HepG2 (cell line): Measurements from ENCODE around the gene MCC. TPM values are rescaled to one million over a fixed set of nuclear protein-coding genes. Genes with fewer than 3 reads are reported as not detected.

Source experiments
- ATAC-seq: fragments of 200-7000 bp; cut with Tn5 transposase; 3 replicates; pipeline ENCODE4 v1.9.1; 2020; ENCODE audit warnings: mild to moderate bottlenecking, moderate library complexity
- BruUV-seq: library from RNA; stranded (reverse); fragments of 400-500 nt; replicated peaks from 2 replicates; lab custom pipeline; 2021; lab: Mats Ljungman, UMichigan
- CTCF ChIA-PET: fragments of 300-600 bp; formaldehyde crosslinking; extraction: SDS; loops from one replicate; lab custom pipeline; 2021; ENCODE audit warnings: low total read pairs, inconsistent platforms, low intra/inter-chr PET ratio; lab: Yijun Ruan, JAX
- POLR2A ChIA-PET: fragments of 350-600 bp; sonication (Branson Sonifier 250); formaldehyde crosslinking; loops from one replicate; lab custom pipeline; 2020; ENCODE audit warnings: antibody characterized with exemption, inconsistent platforms; lab: Yijun Ruan, JAX
- DNase-seq: peaks from one replicate; pipeline ENCODE4 v3.0.0-alpha.2; 2015; ENCODE audit warnings: low spot score
- FAIRE-seq: peaks from 3 replicates; lab custom pipeline; 2011; peaks lifted over from hg19 to GRCh38; lab: Jason Lieb, UNC
- H2AFZ ChIP-seq: one replicate; pipeline ENCODE4 v1.6.1; 2011; ENCODE audit warnings: low read length, inconsistent platforms
- H3K27ac ChIP-seq: fragments of 300-600 bp; 3 replicates; pipeline ENCODE4 v1.8.0; 2011; ENCODE audit warnings: mixed run types, mild to moderate bottlenecking, mixed read lengths, low read length, inconsistent platforms; ENCODE audit not compliant: insufficient read depth; ENCODE audit errors: extremely low read length
- H3K27me3 ChIP-seq, 2 experiments: fragments of 200-600 bp in 1 of 2; 2 replicates in 1 of 2; 3 replicates in 1 of 2; pipeline versions ENCODE4 v1.6.0 to v1.8.0; 2011; ENCODE audit warnings: low read length in 2 of 2, mild to moderate bottlenecking in 2 of 2, moderate library complexity in 2 of 2, inconsistent platforms in 1 of 2; ENCODE audit not compliant: insufficient read depth in 2 of 2, control insufficient read depth in 1 of 2
- H3K36me3 ChIP-seq, 2 experiments: fragments of 200-600 bp in 1 of 2; replicated peaks in 1 of 2; 2 replicates in 1 of 2; 3 replicates in 1 of 2; pipeline versions ENCODE4 v1.5.1 to v1.8.0; 2011; ENCODE audit warnings: low read length in 2 of 2, inconsistent platforms in 1 of 2; ENCODE audit not compliant: insufficient read depth in 2 of 2, control insufficient read depth in 1 of 2
- H3K4me1 ChIP-seq: 2 replicates; pipeline ENCODE4 v1.5.1; 2012; ENCODE audit warnings: low read length, inconsistent platforms; ENCODE audit not compliant: insufficient read depth
- H3K4me2 ChIP-seq: 2 replicates; pipeline ENCODE4 v1.6.0; 2011; ENCODE audit warnings: low read depth, low read length, inconsistent platforms
- H3K4me3 ChIP-seq, 3 experiments: fragments of 200-600 bp in 1 of 3; sonication (generic), shearing (Covaris generic) in 1 of 3; replicated peaks in 1 of 3; 2 replicates each; pipeline ENCODE4 v1.5.1; 2011 to 2016; ENCODE audit warnings: low read length in 3 of 3, inconsistent platforms in 2 of 3, low read depth in 2 of 3, mild to moderate bottlenecking in 2 of 3, control low read depth in 1 of 3, mixed read lengths in 1 of 3; ENCODE audit not compliant: insufficient read depth in 1 of 3
- H3K79me2 ChIP-seq: one replicate; pipeline ENCODE4 v1.6.1; 2011; ENCODE audit warnings: low read length, inconsistent platforms; ENCODE audit not compliant: insufficient read depth
- H3K9ac ChIP-seq: 2 replicates; pipeline ENCODE4 v1.6.0; 2011; ENCODE audit warnings: mild to moderate bottlenecking, low read depth, low read length, inconsistent platforms; ENCODE audit not compliant: insufficient read depth
- H3K9me3 ChIP-seq: 2 replicates; pipeline ENCODE4 v1.5.1; 2012; ENCODE audit warnings: mild to moderate bottlenecking, low read length
- H4K20me1 ChIP-seq: 2 replicates; pipeline ENCODE4 v1.6.0; 2011; ENCODE audit warnings: inconsistent platforms, mild to moderate bottlenecking, low read length, moderate library complexity; ENCODE audit not compliant: insufficient read depth
- BRCA1 ChIP-seq: sonication (generic); formaldehyde crosslinking; IDR thresholded peaks from 2 replicates; pipeline ENCODE4 v1.4.0; 2020; ENCODE audit warnings: missing genetic modification reagents
- CREM ChIP-seq, 2 experiments: sonication (generic) in 1 of 2; formaldehyde crosslinking in 1 of 2; IDR thresholded peaks; 2 replicates each; pipeline versions ENCODE4 v1.4.0 to v1.6.1; 2016 to 2020; ENCODE audit warnings: antibody characterized with exemption in 1 of 2, mild to moderate bottlenecking in 1 of 2, missing genetic modification reagents in 1 of 2
- FOXA3 ChIP-seq: IDR thresholded peaks from 2 replicates; pipeline ENCODE4 v1.6.1; 2016; ENCODE audit warnings: missing genetic modification reagents, missing compliant biosample characterization
- HOXA9 ChIP-seq: sonication (generic); formaldehyde crosslinking; IDR thresholded peaks from 2 replicates; pipeline ENCODE4 v1.8.1; 2022; ENCODE audit warnings: missing genetic modification reagents, mild to moderate bottlenecking, moderate library complexity, borderline replicate concordance
- SIN3A ChIP-seq: IDR thresholded peaks from 2 replicates; pipeline ENCODE4 v1.6.1; 2011; ENCODE audit warnings: low read depth, mild to moderate bottlenecking, control low read depth, low read length, borderline replicate concordance
- SRSF9 ChIP-seq: fragments of 200-400 bp; formaldehyde crosslinking; IDR thresholded peaks from 2 replicates; pipeline ENCODE4 v1.6.1; 2018; ENCODE audit warnings: borderline replicate concordance, mild to moderate bottlenecking, low read depth, low read length; ENCODE audit not compliant: insufficient read depth, poor library complexity, severe bottlenecking
- TCF7 ChIP-seq: sonication (generic); IDR thresholded peaks from 2 replicates; pipeline ENCODE4 v1.6.1; 2016; ENCODE audit warnings: antibody characterized with exemption, low read depth
- YY1 ChIP-seq: IDR thresholded peaks from 2 replicates; pipeline ENCODE4 v1.6.1; 2011; ENCODE audit warnings: low read length, low read depth, moderate library complexity, mild to moderate bottlenecking; ENCODE audit not compliant: insufficient read depth, insufficient replicate concordance
- WGBS: methylation state at CpG from one replicate; pipeline ENCODE4 v1.1.6; 2017; ENCODE audit warnings: low lambda C conversion rate; 5-methylcytosine and 5-hydroxymethylcytosine counted together
- in situ Hi-C: cut with HindIII; loops from 2 replicates; pipeline ENCODE4 v1.10.0; 2017; ENCODE audit warnings: low pct_unique_long_range_greater_than_20kb; ENCODE audit not compliant: extremely low pct_ligation_motif_present
- intact Hi-C: fragments of 100-400 bp; cut with micrococcal nuclease; formaldehyde crosslinking; loops from one replicate; pipeline ENCODE4 v1.10.0; 2022; ENCODE audit not compliant: unreplicated experiment
- polyA plus RNA-seq, 8 experiments: library from polyadenylated mRNA; depleted of rRNA in 3 of 8; stranded (reverse) in 7 of 8; unstranded in 1 of 8; fragments of >200 nt; fragmentation: Illumina TruSeq in 4 of 8; extraction: Trizol in 4 of 8; gene quantifications; 2 replicates each; pipeline versions ENCODE4 v1.2.1 to v1.2.3, GENCODE V29; 2011 to 2016; ENCODE audit warnings: low read depth in 4 of 8, missing spikeins in 1 of 8, mixed read lengths in 1 of 8; ENCODE audit not compliant: insufficient read depth in 1 of 8
- total RNA-seq, 5 experiments: library from RNA; depleted of rRNA; stranded (reverse); fragments of >200 nt; fragmentation: Illumina TruSeq; extraction: Trizol; gene quantifications; 2 replicates each; pipeline ENCODE4 v1.2.3, GENCODE V29; 2016; ENCODE audit warnings: low read depth in 1 of 5
- TF ChIP-seq, protein P1 (sequence below): sonication (generic); formaldehyde crosslinking; IDR thresholded peaks from 2 replicates; pipeline ENCODE4 v1.8.0; 2022; ENCODE audit warnings: missing genetic modification reagents, mild to moderate bottlenecking, inconsistent platforms, borderline replicate concordance

The MCC gene
- total and polyA plus RNA-seq, 2 of the 13 experiments (the other 11 are each of a cell fraction or from before 2014, with no cell fraction given): 0.55 to 2.4 TPM

DNA sequence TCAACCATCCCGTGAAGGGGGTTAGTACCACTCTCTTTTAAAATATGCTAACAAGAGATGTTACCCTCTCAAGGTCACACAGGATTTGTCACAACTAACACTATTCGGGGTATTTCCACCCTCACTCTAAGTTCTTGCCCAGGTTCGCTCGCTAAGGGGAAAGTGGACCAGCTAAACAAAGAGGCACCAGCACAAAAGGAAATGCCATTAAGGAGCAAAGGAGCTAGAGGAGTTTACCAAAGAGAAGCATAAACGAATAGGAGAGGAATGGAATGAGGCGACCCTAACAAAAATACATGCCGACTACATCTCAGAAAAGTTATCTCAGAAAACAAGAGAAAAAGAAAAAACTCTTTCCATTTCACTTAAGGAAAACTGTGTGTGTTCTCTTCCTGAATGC, 340.7 kb downstream of the MCC start:
- no peak for ATAC-seq
- Histone ChIP-seq H3K79me2 (no peaks in the 10 kb centered on the region), H2AFZ (no peak overlapping the region), H3K9me3 (no peaks in the 10 kb centered on the region), H3K9ac (no peak overlapping the region), H3K4me1 (no peaks in the 10 kb centered on the region), H3K4me2 (no peak overlapping the region), H3K36me3 (no peaks in the 10 kb centered on the region), H3K27ac (no peak overlapping the region), H3K4me3 (no peak overlapping the region), H4K20me1 (no peaks in the 10 kb centered on the region), H3K27me3 (no peaks in the 10 kb centered on the region)
- no TSS peak for BruUV-seq
- no peak for FAIRE-seq
- DNase-seq: no peak
- TF ChIP-seq SIN3A: no peak
- no peak for TF ChIP-seq FOXA3
- no peak for TF ChIP-seq YY1
- no peak for TF ChIP-seq HOXA9 (CRISPR knock-in tag)
- no peak for TF ChIP-seq CREM (IDR thresholded peaks at IDR 0.05)
- no peak for TF ChIP-seq CREM (CRISPR knock-in tag; IDR thresholded peaks at IDR 0.05)
- no peak for TF ChIP-seq BRCA1 (CRISPR knock-in tag)
- TF ChIP-seq, protein P1, sequence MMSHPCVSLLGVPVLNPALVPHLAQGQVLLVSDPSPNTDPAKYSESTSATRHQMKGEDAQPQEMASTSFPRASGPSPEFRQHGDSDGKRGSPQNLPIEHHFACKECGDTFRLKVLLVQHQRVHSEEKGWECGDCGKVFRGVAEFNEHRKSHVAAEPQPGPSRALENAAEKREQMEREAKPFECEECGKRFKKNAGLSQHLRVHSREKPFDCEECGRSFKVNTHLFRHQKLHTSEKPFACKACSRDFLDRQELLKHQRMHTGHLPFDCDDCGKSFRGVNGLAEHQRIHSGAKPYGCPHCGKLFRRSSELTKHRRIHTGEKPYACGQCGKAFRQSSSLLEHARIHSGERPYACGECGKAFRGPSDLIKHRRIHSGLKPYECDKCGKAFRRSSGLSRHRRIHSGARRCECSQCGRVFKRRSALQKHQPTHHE (CRISPR knock-in tag): no peak
- TF ChIP-seq TCF7: no peak
- TF ChIP-seq SRSF9: no peak
- CTCF ChIA-PET: no interaction called here
- POLR2A ChIA-PET: no interaction called here
- in situ Hi-C loops: no loop called here
- intact Hi-C loops: no loop called here
- WGBS: 82% methylated on average over 7 of the region's 7 CpGs
